Psoas muscle (tissue), 8 donors: ENCODE results near the gene MCTP1. TPM values are rescaled to one million over a fixed set of nuclear protein-coding genes. Genes with fewer than 3 reads are reported as not detected.

Experiments
- ATAC-seq, 4 donors: fragments of 200-7000 bp; cut with Tn5 transposase; one replicate each; pipeline ENCODE4 v1.9.1; 2020; ENCODE audit warnings: moderate library complexity in 3 of 4, mild to moderate bottlenecking in 2 of 4
- DNase-seq, 2 donors: peaks; one replicate each; pipeline ENCODE4 v3.0.0-alpha.2; 2020
- H3K27ac ChIP-seq: fragments of 200-600 bp; one replicate; pipeline ENCODE4 v1.8.0; 2022
- H3K27me3 ChIP-seq, 3 donors: fragments of 200-600 bp in 1 of 3; one replicate each; pipeline versions ENCODE4 v1.6.1 to v1.8.0; 2013 to 2022; ENCODE audit warnings: low read length in 2 of 3, mild to moderate bottlenecking in 2 of 3, moderate library complexity in 1 of 3; ENCODE audit not compliant: insufficient read depth in 3 of 3
- H3K36me3 ChIP-seq, 2 donors: fragments of 200-600 bp in 1 of 2; one replicate each; pipeline versions ENCODE4 v1.6.1 to v1.8.0; 2013 to 2022; ENCODE audit warnings: low read depth in 1 of 2, mild to moderate bottlenecking in 1 of 2, moderate library complexity in 1 of 2; ENCODE audit not compliant: insufficient read depth in 1 of 2
- H3K4me1 ChIP-seq: fragments of 200-600 bp; one replicate; pipeline ENCODE4 v1.8.0; 2022
- H3K4me3 ChIP-seq: fragments of 200-600 bp; one replicate; pipeline ENCODE4 v1.8.0; 2022; ENCODE audit warnings: mild to moderate bottlenecking
- H3K9me3 ChIP-seq: fragments of 200-600 bp; one replicate; pipeline ENCODE4 v1.8.0; 2022
- CTCF ChIP-seq: fragments of 200-600 bp; IDR thresholded peaks from one replicate; pipeline ENCODE4 v1.8.0; 2022; ENCODE audit warnings: antibody characterized with exemption
- WGBS, 3 donors: extraction: QIAGEN DNeasy Blood & Tissue Kit; methylation state at CpG; one replicate each; pipeline versions ENCODE4 v1.1.6 to v1.1.7; 2013; 5-methylcytosine and 5-hydroxymethylcytosine counted together
- intact Hi-C, 2 donors: fragments of 100-400 bp; cut with DNase I; formaldehyde crosslinking; loops; one replicate each; pipeline versions ENCODE4 v1.11.0 to v1.14.2; 2022
- polyA plus RNA-seq, 3 donors: library from polyadenylated mRNA; stranded (reverse); fragments of 200-250 nt; gene quantifications; one replicate each; pipeline ENCODE4 v1.2.3, GENCODE V29; 2013
- total RNA-seq, 4 donors: library from RNA; stranded (reverse); fragmentation: NEBNext Ultra II Directional in 2 of 4; extraction: Animal tissue kit (Norgen Biotek cat#: 25700) in 2 of 4; gene quantifications; one replicate each; pipeline versions ENCODE4 v1.2.1 to v1.2.4, GENCODE V29; 2021 to 2023
- donor health status: healthy with polysubstance abuse.
- donor health status: DM: no; HTN: no; CAD: no; lungs with moderate emphysema.
- donor health status: Bipolar disorder and iron deficiency.
- donor health status: healthy.
- donor health status: DM: yes; HTN: yes; CAD: no.
- donor health status: DM: no; HTN: no; CAD: no.
- donor health status: DM: no; HTN: no; CAD: no.
- donor health status: DM: yes; HTN: yes; CAD: no.

The MCTP1 gene
- total and polyA plus RNA-seq, 7 donors: 1.4 to 8.8 (median 3.5) TPM

DNA sequence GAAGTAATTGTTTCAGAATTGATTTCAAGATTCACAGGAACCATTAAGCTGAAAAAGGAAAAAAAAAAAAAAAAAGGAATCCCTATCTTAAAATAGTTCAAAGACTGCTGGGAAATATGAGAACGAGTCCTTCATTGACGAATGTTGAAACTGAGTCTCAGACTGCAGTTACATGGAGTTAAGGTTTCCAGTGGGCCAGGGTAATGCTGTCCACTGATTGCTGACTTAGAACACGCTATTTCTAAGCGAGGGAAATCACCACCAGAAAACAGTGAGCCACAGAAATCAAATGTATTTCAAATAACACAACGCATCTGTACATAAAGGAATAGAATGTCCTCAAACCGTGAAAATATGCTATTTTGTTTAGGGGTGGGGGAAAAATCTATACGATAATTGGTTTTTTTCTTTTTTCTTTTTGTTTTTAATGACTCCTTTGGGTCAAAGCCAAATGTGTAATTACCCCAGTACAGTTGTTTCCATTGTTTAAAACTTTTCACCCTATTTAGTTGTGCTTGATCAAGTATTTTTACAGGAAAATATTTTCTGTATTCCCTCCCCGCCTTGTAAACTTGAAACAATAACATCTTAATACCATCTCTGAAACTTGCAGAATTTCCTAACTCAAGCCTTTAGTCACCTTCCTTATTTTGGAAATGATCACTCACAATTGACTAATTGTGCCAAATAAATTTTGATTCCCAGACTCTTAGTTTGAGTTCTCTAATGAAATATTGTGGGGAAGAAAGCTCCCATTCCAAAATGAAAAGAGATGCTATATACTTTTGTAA is 208.3 kb downstream of the MCTP1 start:
- Histone ChIP-seq H3K27ac (peak overlapping the region; percentile 33), H3K9me3 (no peaks in the 10 kb centered on the region), H3K27me3 (no peaks in the 10 kb centered on the region), H3K36me3 (no peaks in the 10 kb centered on the region), H3K4me3 (peak overlapping the region; percentile 12), H3K4me1 (no peaks in the 10 kb centered on the region)
- WGBS, 3 donors: 45 to 49% (median 46%) methylated on average over 8 of the region's 8 CpGs
- no peak for DNase-seq
- ATAC-seq: no peak
- intact Hi-C loops: no loop called here
- no peak for TF ChIP-seq CTCF

GRCh38 chr5:95075111-95075510 is 209.8 kb downstream of the MCTP1 start:
- TF ChIP-seq CTCF: no peak
- no peak overlapping the region for H3K4me3 ChIP-seq
- ATAC-seq (no peak), DNase-seq (no peak)
- peaks cover 0 to 1% (median 0%) of the 10 kb centered on the region in 3 donors for H3K27me3 ChIP-seq
- intact Hi-C loops: no loop called here
- no peaks in the 10 kb centered on the region for H3K4me1 ChIP-seq
- no peak overlapping the region for H3K27ac ChIP-seq
- whole genome bisulfite sequencing, 3 donors: 91 to 96% (median 95%) methylated on average over 1 of the region's 1 CpG
- H3K36me3 ChIP-seq: no peaks in the 10 kb centered on the region
- H3K9me3 ChIP-seq: no peaks in the 10 kb centered on the region

GRCh38 chr5:95072281-95072680 is 212.6 kb downstream of the MCTP1 start:
- intact Hi-C loops: no loop called here
- TF ChIP-seq CTCF: no peak
- no peak for ATAC-seq

GRCh38 chr5:95070866-95071265 is 214.0 kb downstream of the MCTP1 start:
- Histone ChIP-seq H3K4me1 (no peaks in the 10 kb centered on the region), H3K4me3 (no peak overlapping the region), H3K27ac (no peak overlapping the region), H3K36me3 (no peaks in the 10 kb centered on the region), H3K9me3 (no peaks in the 10 kb centered on the region), H3K27me3 (peaks cover 0 to 1% (median 0%) of the 10 kb centered on the region in 3 donors)
- TF ChIP-seq CTCF: no peak
- ATAC-seq (no peak), DNase-seq (no peak)
- intact Hi-C loops: no loop called here
- WGBS, 3 donors: 68 to 78% (median 71%) methylated on average over 5 of the region's 5 CpGs

More at GRCh38 chr5:95072281-95072680, 212.6 kb downstream of the MCTP1 start:
- no peak for DNase-seq
- H3K27me3 ChIP-seq: peaks cover 0 to 1% (median 0%) of the 10 kb centered on the region in 3 donors
- no peaks in the 10 kb centered on the region for H3K4me1 ChIP-seq
- no peaks in the 10 kb centered on the region for H3K36me3 ChIP-seq
- no peak overlapping the region for H3K27ac ChIP-seq
- H3K4me3 ChIP-seq: no peak overlapping the region
- no peaks in the 10 kb centered on the region for H3K9me3 ChIP-seq

- Histone ChIP-seq H3K9me3 (no peaks in the 10 kb centered on the region), H3K4me3 (no peak overlapping the region), H3K27ac (no peak overlapping the region), H3K27me3 (peaks cover 0 to 1% (median 0%) of the 10 kb centered on the region in 3 donors), H3K36me3 (no peaks in the 10 kb centered on the region), H3K4me1 (no peaks in the 10 kb centered on the region)
- no peak for TF ChIP-seq CTCF
- ATAC-seq: no peak
- WGBS, 3 donors: 82 to 87% (median 87%) methylated on average over 2 of the region's 2 CpGs
- DNase-seq: no peak
- intact Hi-C loops: no loop called here
These were observed 214.4 kb downstream of the MCTP1 start for GRCh38 chr5:95070453-95070852.
